ENCODE data around the gene SLC17A5. TPM values are rescaled to one million over a fixed set of nuclear protein-coding genes. Genes with fewer than 3 reads are reported as not detected.
"Not testable (repeated sequence)": the region's sequence is repeated elsewhere in the genome, so short reads cannot be mapped to it uniquely, and the experiment has no call there.

Gene SLC17A5
- total and polyA plus RNA-seq, 2 donors from 2014 or later, result 15.5 to 18.2 TPM

GRCh38 chr6:73560182-73560732 is 93.5 kb downstream of the SLC17A5 start:
- no peak for TF ChIP-seq CTCF (IDR thresholded peaks at IDR 0.05; ENCODE audit: borderline replicate concordance, extremely low read depth, insufficient read depth)
- H3K9me3 ChIP-seq (ENCODE audit: control insufficient read depth in 2 of 3, insufficient read depth in 1 of 3, low read length in 3 of 3), result no peaks in the 10 kb centered on the region
- H3K4me1 ChIP-seq (ENCODE audit: control insufficient read depth in 2 of 3, insufficient read depth in 2 of 3, low read depth in 1 of 3, low read length in 3 of 3), result no peaks in the 10 kb centered on the region
- FAIRE-seq (no peak), DNase-seq (no peak)
- no peak overlapping the region for H3K9ac ChIP-seq (ENCODE audit: low read length in 3 of 3)
- H3K27ac ChIP-seq (ENCODE audit: low read depth in 2 of 2, low read length in 2 of 2), result no peak overlapping the region
- H3K27me3 ChIP-seq (ENCODE audit: control insufficient read depth, insufficient read depth, low read length), result no peaks in the 10 kb centered on the region
- H3K36me3 ChIP-seq (ENCODE audit: control insufficient read depth in 2 of 3, insufficient read depth in 3 of 3, low read length in 3 of 3), result no peaks in the 10 kb centered on the region
- no peak overlapping the region for H3K4me3 ChIP-seq (ENCODE audit: low read length in 3 of 3)
- intact Hi-C loops (cut with DNase I), result no loop called here

- FAIRE-seq; intact Hi-C loops (cut with DNase I); H3K4me1 ChIP-seq (ENCODE audit: control insufficient read depth in 2 of 3, insufficient read depth in 2 of 3, low read depth in 1 of 3, low read length in 3 of 3); H3K9me3 ChIP-seq (ENCODE audit: control insufficient read depth in 2 of 3, insufficient read depth in 1 of 3, low read length in 3 of 3); H3K36me3 ChIP-seq (ENCODE audit: control insufficient read depth in 2 of 3, insufficient read depth in 3 of 3, low read length in 3 of 3); H3K4me3 ChIP-seq (ENCODE audit: low read length in 3 of 3); H3K27ac ChIP-seq (ENCODE audit: low read depth in 2 of 2, low read length in 2 of 2); DNase-seq; H3K9ac ChIP-seq (ENCODE audit: low read length in 3 of 3); H3K27me3 ChIP-seq (ENCODE audit: control insufficient read depth, insufficient read depth, low read length): not testable (repeated sequence)
Observed at GRCh38 chr6:73559399-73559794, 94.4 kb downstream of the SLC17A5 start.

GRCh38 chr6:73558624-73559398 is 95.0 kb downstream of the SLC17A5 start:
- no peak for TF ChIP-seq CTCF (IDR thresholded peaks at IDR 0.05; ENCODE audit: borderline replicate concordance, extremely low read depth, insufficient read depth)

GRCh38 chr6:73556836-73557235 is 97.0 kb downstream of the SLC17A5 start:
- Histone ChIP-seq H3K4me3 (ENCODE audit: low read length in 3 of 3) (no peak overlapping the region), H3K4me1 (ENCODE audit: control insufficient read depth in 2 of 3, insufficient read depth in 2 of 3, low read depth in 1 of 3, low read length in 3 of 3) (no peaks in the 10 kb centered on the region), H3K27ac (ENCODE audit: low read depth in 2 of 2, low read length in 2 of 2) (no peak overlapping the region), H3K9me3 (ENCODE audit: control insufficient read depth in 2 of 3, insufficient read depth in 1 of 3, low read length in 3 of 3) (no peaks in the 10 kb centered on the region), H3K36me3 (ENCODE audit: control insufficient read depth in 2 of 3, insufficient read depth in 3 of 3, low read length in 3 of 3) (no peaks in the 10 kb centered on the region), H3K27me3 (ENCODE audit: control insufficient read depth, insufficient read depth, low read length) (no peaks in the 10 kb centered on the region), H3K9ac (ENCODE audit: low read length in 3 of 3) (no peak overlapping the region)
- TF ChIP-seq CTCF (IDR thresholded peaks at IDR 0.05; ENCODE audit: borderline replicate concordance, extremely low read depth, insufficient read depth), result no peak
- no peak for DNase-seq
- FAIRE-seq, result no peak
- intact Hi-C loops (cut with DNase I), result no loop called here

More at GRCh38 chr6:73558624-73559398, 95.0 kb downstream of the SLC17A5 start:
- no peak for FAIRE-seq
- no peaks in the 10 kb centered on the region for H3K27me3 ChIP-seq (ENCODE audit: control insufficient read depth, insufficient read depth, low read length)
- no peak overlapping the region for H3K27ac ChIP-seq (ENCODE audit: low read depth in 2 of 2, low read length in 2 of 2)
- H3K9me3 ChIP-seq (ENCODE audit: control insufficient read depth in 2 of 3, insufficient read depth in 1 of 3, low read length in 3 of 3), result no peaks in the 10 kb centered on the region
- H3K9ac ChIP-seq (ENCODE audit: low read length in 3 of 3), result no peak overlapping the region
- no peaks in the 10 kb centered on the region for H3K4me1 ChIP-seq (ENCODE audit: control insufficient read depth in 2 of 3, insufficient read depth in 2 of 3, low read depth in 1 of 3, low read length in 3 of 3)
- DNase-seq, result no peak
- intact Hi-C loops (cut with DNase I), result no loop called here
- H3K4me3 ChIP-seq (ENCODE audit: low read length in 3 of 3), result no peak overlapping the region
- H3K36me3 ChIP-seq (ENCODE audit: control insufficient read depth in 2 of 3, insufficient read depth in 3 of 3, low read length in 3 of 3), result no peaks in the 10 kb centered on the region

GRCh38 chr6:73555380-73555949 is 98.3 kb downstream of the SLC17A5 start:
- DNase-seq; intact Hi-C loops (cut with DNase I); H3K36me3 ChIP-seq (ENCODE audit: control insufficient read depth in 2 of 3, insufficient read depth in 3 of 3, low read length in 3 of 3); H3K27me3 ChIP-seq (ENCODE audit: control insufficient read depth, insufficient read depth, low read length); H3K9me3 ChIP-seq (ENCODE audit: control insufficient read depth in 2 of 3, insufficient read depth in 1 of 3, low read length in 3 of 3); H3K27ac ChIP-seq (ENCODE audit: low read depth in 2 of 2, low read length in 2 of 2); H3K4me3 ChIP-seq (ENCODE audit: low read length in 3 of 3); FAIRE-seq; H3K4me1 ChIP-seq (ENCODE audit: control insufficient read depth in 2 of 3, insufficient read depth in 2 of 3, low read depth in 1 of 3, low read length in 3 of 3); H3K9ac ChIP-seq (ENCODE audit: low read length in 3 of 3): not testable (repeated sequence)

- intact Hi-C loops (cut with DNase I); H3K9me3 ChIP-seq (ENCODE audit: control insufficient read depth in 2 of 3, insufficient read depth in 1 of 3, low read length in 3 of 3); H3K36me3 ChIP-seq (ENCODE audit: control insufficient read depth in 2 of 3, insufficient read depth in 3 of 3, low read length in 3 of 3); H3K9ac ChIP-seq (ENCODE audit: low read length in 3 of 3); FAIRE-seq; DNase-seq; H3K27ac ChIP-seq (ENCODE audit: low read depth in 2 of 2, low read length in 2 of 2); H3K4me1 ChIP-seq (ENCODE audit: control insufficient read depth in 2 of 3, insufficient read depth in 2 of 3, low read depth in 1 of 3, low read length in 3 of 3); H3K4me3 ChIP-seq (ENCODE audit: low read length in 3 of 3); H3K27me3 ChIP-seq (ENCODE audit: control insufficient read depth, insufficient read depth, low read length): not testable (repeated sequence)
Observed at GRCh38 chr6:73551115-73551514, 102.7 kb downstream of the SLC17A5 start.

All from kidney (tissue), 14 donors.